K562 (cell line): ENCODE measurements around the gene ACTR3C. TPM values are rescaled to one million over a fixed set of nuclear protein-coding genes. Genes with fewer than 3 reads are reported as not detected.

Experiments
- C11orf30 ChIP-seq: fragments of 450-650 bp; IDR thresholded peaks from 2 replicates; pipeline ENCODE4 v1.6.1; 2016; ENCODE audit warnings: low read depth, mild to moderate bottlenecking
- CHD1 ChIP-seq: fragments of 200-600 bp; sonication (generic); IDR thresholded peaks from one replicate; pipeline ENCODE4 v1.6.1; 2012; ENCODE audit warnings: mild to moderate bottlenecking, moderate library complexity, low read length, inconsistent platforms
- CREM ChIP-seq: IDR thresholded peaks from 2 replicates; pipeline ENCODE4 v1.6.1; 2014; ENCODE audit warnings: antibody characterized with exemption, low read depth
- ERF ChIP-seq: fragments of 450-650 bp; formaldehyde crosslinking; IDR thresholded peaks from 2 replicates; pipeline ENCODE4 v1.4.0; 2020; ENCODE audit warnings: mild to moderate bottlenecking, mixed read lengths
- GTF2A2 ChIP-seq: IDR thresholded peaks from 2 replicates; pipeline ENCODE4 v1.6.1; 2016; ENCODE audit warnings: mild to moderate bottlenecking, missing genetic modification characterization, missing compliant biosample characterization
- HNRNPUL1 ChIP-seq: fragments of 200-400 bp; formaldehyde crosslinking; IDR thresholded peaks from 2 replicates; pipeline ENCODE4 v1.6.1; 2017; ENCODE audit warnings: low read length
- IRF9 ChIP-seq: fragments of 450-650 bp; IDR thresholded peaks from 2 replicates; pipeline ENCODE4 v1.6.1; 2016; ENCODE audit warnings: missing biosample characterization, missing genetic modification characterization
- JUND ChIP-seq, 2 experiments: IDR thresholded peaks; 2 replicates in 1 of 2; 3 replicates in 1 of 2; pipeline ENCODE4 v1.6.1; 2011; ENCODE audit warnings: borderline replicate concordance in 2 of 2, low read depth in 2 of 2, low read length in 2 of 2, improper control_type of control experiment in 1 of 2, missing biosample characterization in 1 of 2, missing genetic modification characterization in 1 of 2, missing genetic modification reagents in 1 of 2
- KLF16 ChIP-seq: IDR thresholded peaks from 2 replicates; pipeline ENCODE4 v1.6.1; 2016; ENCODE audit warnings: antibody characterized with exemption
- RAD51 ChIP-seq: fragments of 450-650 bp; IDR thresholded peaks from 2 replicates; pipeline ENCODE4 v1.7.1; 2016; ENCODE audit warnings: low read depth, mild to moderate bottlenecking, borderline replicate concordance
- SP1 ChIP-seq: sonication (generic); formaldehyde crosslinking; IDR thresholded peaks from 2 replicates; pipeline ENCODE4 v1.8.1; 2022; ENCODE audit warnings: mild to moderate bottlenecking, missing genetic modification reagents
- SRF ChIP-seq, 2 experiments: fragments of 250-450, 450-650 bp in 1 of 2; sonication (Bioruptor Pico) in 1 of 2; sonication (generic) in 1 of 2; formaldehyde crosslinking; IDR thresholded peaks; 2 replicates each; pipeline versions ENCODE4 v1.5.0 to v1.5.1; 2020 to 2022; ENCODE audit warnings: mild to moderate bottlenecking in 1 of 2, missing genetic modification reagents in 1 of 2
- U2AF1 ChIP-seq: fragments of 200-400 bp; formaldehyde crosslinking; optimal IDR thresholded peaks from 2 replicates; pipeline ENCODE3; 2017; ENCODE audit warnings: mild to moderate bottlenecking, low read depth, low read length, moderate library complexity
- ZFP36 ChIP-seq: fragments of 150-350 bp; IDR thresholded peaks from 2 replicates; pipeline ENCODE4 v1.6.1; 2018; ENCODE audit warnings: low read length, low read depth; ENCODE audit not compliant: partially characterized antibody
- ZNF133 ChIP-seq: fragments of 250-450 bp; sonication (Bioruptor Pico); IDR thresholded peaks from 2 replicates; pipeline ENCODE4 v1.4.0; 2020; ENCODE audit warnings: mild to moderate bottlenecking
- ZNF143 ChIP-seq: sonication (generic); formaldehyde crosslinking; IDR thresholded peaks from 2 replicates; pipeline ENCODE4 v1.9.0; 2022; ENCODE audit warnings: mild to moderate bottlenecking, missing genetic modification reagents
- ZNF24 ChIP-seq: fragments of 450-650 bp; IDR thresholded peaks from 2 replicates; pipeline ENCODE4 v1.6.1; 2016
- ZNF609 ChIP-seq: sonication (generic); formaldehyde crosslinking; IDR thresholded peaks from 2 replicates; pipeline ENCODE4 v1.8.1; 2023; ENCODE audit warnings: missing genetic modification reagents, mild to moderate bottlenecking, borderline replicate concordance
- ZNF707 ChIP-seq: fragments of 250-450 bp; sonication (Bioruptor Pico); conservative IDR thresholded peaks from 2 replicates; pipeline ENCODE4 v1.8.0; 2022; ENCODE audit warnings: inconsistent platforms, mild to moderate bottlenecking, moderate library complexity
- polyA plus RNA-seq, 8 experiments: library from polyadenylated mRNA; depleted of rRNA in 4 of 8; stranded (reverse) in 5 of 8; unstranded in 3 of 8; fragments of >200 nt; fragmentation: Nextera tagmentation in 2 of 8; fragmentation: Illumina TruSeq in 1 of 8; extraction: Ambion mirVana in 2 of 8; extraction: Trizol in 1 of 8; gene quantifications; 2 replicates each; pipeline versions ENCODE4 v1.2.1 to v1.2.3, GENCODE V29; 2011 to 2014; ENCODE audit warnings: inconsistent platforms in 1 of 8, missing spikeins in 1 of 8
- total RNA-seq, 7 experiments: library from RNA; depleted of rRNA in 6 of 7; stranded (reverse); fragments of >200 nt in 6 of 7; fragmentation: Illumina TruSeq in 2 of 7; extraction: Trizol in 2 of 7; gene quantifications; 2 replicates each; pipeline versions ENCODE4 v1.2.1 to v1.2.3, GENCODE V29; 2011 to 2021; ENCODE audit warnings: low replicate concordance in 1 of 7

ACTR3C gene
- total and polyA plus RNA-seq, 9 of the 15 experiments (the other 6 are each of a cell fraction or from before 2014, with no cell fraction given), result 9.0 to 35.4 (median 13.3) TPM

DNA sequence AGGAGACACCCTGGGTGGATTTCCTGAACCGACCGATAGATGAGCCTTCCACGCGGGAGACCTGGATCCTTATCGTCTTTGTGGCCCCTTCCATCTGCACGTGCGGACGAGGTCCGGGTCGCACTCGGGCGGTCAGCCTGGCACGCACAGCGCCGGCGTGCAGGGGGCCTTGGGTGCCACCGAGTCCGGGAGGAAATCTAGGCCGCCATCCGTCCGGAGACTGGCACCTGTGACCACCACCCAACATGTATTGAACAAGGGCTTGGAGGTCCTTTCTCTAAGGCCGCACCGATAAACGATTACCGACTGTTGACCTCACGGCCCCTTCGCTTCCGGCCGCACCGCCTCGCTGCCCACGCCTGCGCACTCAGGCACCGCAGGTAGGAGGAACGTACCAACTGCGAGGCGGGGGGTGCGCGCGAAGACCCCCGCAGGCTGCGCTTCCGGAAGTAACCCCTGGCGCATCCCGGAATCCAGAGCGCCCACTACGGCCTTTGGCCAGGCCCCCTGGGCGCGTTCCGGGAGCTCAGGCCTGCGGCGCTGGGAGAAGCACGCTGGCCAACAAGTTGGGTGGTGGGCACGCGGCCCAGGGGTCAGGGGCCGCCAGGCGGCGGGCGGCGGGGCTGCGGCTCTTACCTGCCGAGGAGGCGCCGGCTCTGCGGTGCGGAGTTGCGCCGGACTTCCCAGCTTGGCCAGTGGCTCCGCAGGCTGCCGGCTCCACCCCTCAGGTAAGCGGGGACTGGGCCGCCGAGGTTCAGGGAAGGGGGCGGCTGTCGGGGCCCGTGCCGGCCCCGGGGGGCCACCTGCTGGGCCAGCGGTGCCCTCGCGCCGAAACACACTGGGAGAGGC lies at the start of gene ACTR3C, which contains the start of gene LRRC61 (continued):
- TF ChIP-seq ZNF24 (peak; percentile 52), ERF (peak; percentile 83), CHD1 (peak; percentile 97), HNRNPUL1 (no peak), GTF2A2 (tag) (no peak), ZNF609 (peak; percentile 97), KLF16 (peak; percentile 60), ZNF133 (CRISPR knock-in tag) (peak; percentile 17; the same call in 1 of the 2 replicates), RAD51 (no peak), SP1 (CRISPR knock-in tag) (peak; percentile 91), CREM (peak; percentile 66; the same call in 1 of the 2 replicates), U2AF1 (peak; percentile 93), SRF (CRISPR knock-in tag; IDR thresholded peaks at IDR 0.05) (peak in 1 of 2 experiments; percentile 65; a peak in 1 of 4 replicates), JUND (IDR thresholded peaks at IDR 0.05; ENCODE audit: borderline replicate concordance, low read depth, low read length) (peak; percentile 87), JUND (tag; IDR thresholded peaks at IDR 0.05; ENCODE audit: borderline replicate concordance, low read depth, low read length) (no peak; the same call in 2 of the 3 replicates), ZNF143 (peak; percentile 64), ZFP36 (no peak), C11orf30 (no peak), ZNF707 (CRISPR knock-in tag) (0 out of 2 replicates have a peak, but pooled peaks have one; percentile 12), IRF9 (peak; percentile 56)
